SH-SY5Y (cell line): ENCODE results near the gene IL6ST.

ENCODE experiments used
- GATA2 ChIP-seq: IDR thresholded peaks from 2 replicates; pipeline ENCODE4 v1.6.1; 2011; ENCODE audit warnings: mild to moderate bottlenecking, low read depth, low read length
- GATA3 ChIP-seq: IDR thresholded peaks from 2 replicates; pipeline ENCODE4 v1.6.1; 2011; ENCODE audit warnings: low read depth, mild to moderate bottlenecking, low read length, moderate library complexity

- no peak for TF ChIP-seq GATA2
- no peak for TF ChIP-seq GATA3
Observed at GRCh38 chr5:55895346-55895745, 99.4 kb downstream of the IL6ST start.
